B cell (primary cell): ENCODE measurements around the gene VAMP7. TPM values are rescaled to one million over a fixed set of nuclear protein-coding genes. Genes with fewer than 3 reads are reported as not detected.
"Not testable (repeated sequence)": the region's sequence is repeated elsewhere in the genome, so short reads cannot be mapped to it uniquely, and the experiment has no call there.

Experiments used
- ATAC-seq: fragments of 200-7000 bp; cut with Tn5 transposase; one replicate; pipeline ENCODE4 v1.10.0; 2021; ENCODE audit warnings: low read depth, mild to moderate bottlenecking, moderate number of reproducible peaks, moderate library complexity
- CTCF ChIA-PET: fragments of 350-600 bp; sonication (Branson Sonifier 250); formaldehyde crosslinking; loops from one replicate; lab custom pipeline; 2021; ENCODE audit warnings: antibody characterized with exemption, inconsistent platforms; lab: Charles Lee
- POLR2A ChIA-PET: fragments of 350-600 bp; sonication (Branson Sonifier 250); formaldehyde crosslinking; loops from one replicate; lab custom pipeline; 2021; ENCODE audit warnings: antibody characterized with exemption; lab: Charles Lee
- DNase-seq: peaks from one replicate; pipeline ENCODE4 v3.0.0; 2013
- H2AFZ ChIP-seq: 2 replicates; pipeline ENCODE4 v1.6.1; 2012; ENCODE audit warnings: mild to moderate bottlenecking, low read depth, low read length; ENCODE audit not compliant: insufficient read depth, poor library complexity, severe bottlenecking
- H3K27ac ChIP-seq, 2 donors: 1 replicate in 1 of 2; 2 replicates in 1 of 2; pipeline ENCODE4 v1.5.1; 2012 to 2013; ENCODE audit warnings: low read length in 2 of 2, mild to moderate bottlenecking in 2 of 2, moderate library complexity in 1 of 2
- H3K27me3 ChIP-seq, 4 experiments: fragments of 200-600 bp in 1 of 4; sonication (generic) in 1 of 4; replicated peaks in 1 of 4; 1 replicate in 2 of 4; 2 replicates in 2 of 4; pipeline versions ENCODE4 v1.6.1 to v1.7.0; 2013 to 2016; ENCODE audit warnings: low read length in 3 of 4, mild to moderate bottlenecking in 2 of 4, mixed read lengths in 1 of 4, moderate library complexity in 1 of 4; ENCODE audit not compliant: insufficient read depth in 4 of 4, control insufficient read depth in 3 of 4; ENCODE audit errors: control extremely low read depth in 1 of 4
- H3K36me3 ChIP-seq, 2 experiments: replicated peaks in 1 of 2; 1 replicate in 1 of 2; 2 replicates in 1 of 2; pipeline versions ENCODE4 v1.6.1 to v1.7.1; 2013; ENCODE audit warnings: low read length in 1 of 2; ENCODE audit not compliant: insufficient read depth in 2 of 2, control insufficient read depth in 1 of 2; ENCODE audit errors: control extremely low read depth in 1 of 2, extremely low read depth in 1 of 2
- H3K4me1 ChIP-seq, 2 donors: fragments of 200-600 bp in 1 of 2; sonication (generic) in 1 of 2; 1 replicate in 1 of 2; 2 replicates in 1 of 2; pipeline versions ENCODE4 v1.5.1 to v1.6.1; 2013 to 2017; ENCODE audit warnings: low read length in 2 of 2; ENCODE audit not compliant: control insufficient read depth in 2 of 2, insufficient read depth in 2 of 2
- H3K4me2 ChIP-seq: replicated peaks from 2 replicates; pipeline ENCODE3; 2012; ENCODE audit warnings: mild to moderate bottlenecking, low read depth, low read length; ENCODE audit not compliant: poor library complexity, severe bottlenecking
- H3K4me3 ChIP-seq, 5 experiments: fragments of 200-600 bp in 1 of 5; sonication (generic) in 1 of 5; 1 replicate in 3 of 5; 2 replicates in 2 of 5; pipeline versions ENCODE4 v1.5.1 to v1.7.0; 2011 to 2016; ENCODE audit warnings: low read length in 4 of 5, mild to moderate bottlenecking in 4 of 5, low read depth in 2 of 5, control low read depth in 1 of 5, moderate library complexity in 1 of 5; ENCODE audit not compliant: insufficient read depth in 1 of 5; ENCODE audit errors: control extremely low read depth in 1 of 5, extremely low read depth in 1 of 5
- H3K79me2 ChIP-seq: fragments of 200-600 bp; sonication (generic); one replicate; pipeline ENCODE4 v1.6.0; 2016; ENCODE audit warnings: low read length; ENCODE audit not compliant: control insufficient read depth, insufficient read depth
- H3K9ac ChIP-seq: fragments of 200-600 bp; sonication (generic); 2 replicates; pipeline ENCODE4 v1.6.1; 2017; ENCODE audit warnings: mild to moderate bottlenecking, low read length, moderate library complexity
- H3K9me3 ChIP-seq, 3 donors: one replicate each; pipeline versions ENCODE4 v1.6.1 to v1.7.1; 2013; ENCODE audit warnings: low read length in 2 of 3; ENCODE audit not compliant: control insufficient read depth in 2 of 3, insufficient read depth in 1 of 3; ENCODE audit errors: control extremely low read depth in 1 of 3
- H4K20me1 ChIP-seq: 2 replicates; pipeline ENCODE4 v1.6.0; 2012; ENCODE audit warnings: mild to moderate bottlenecking, low read length; ENCODE audit not compliant: insufficient read depth, control insufficient read depth, poor library complexity, severe bottlenecking
- H3K27ac Mint-ChIP-seq: one replicate; pipeline ENCODE4 v1.8.0; 2021; ENCODE audit warnings: mixed read lengths
- H3K27me3 Mint-ChIP-seq: one replicate; pipeline ENCODE4 v1.8.0; 2021; ENCODE audit warnings: mixed read lengths
- H3K4me1 Mint-ChIP-seq: one replicate; pipeline ENCODE4 v1.8.0; 2021; ENCODE audit warnings: mixed read lengths
- H3K4me3 Mint-ChIP-seq: one replicate; pipeline ENCODE4 v1.8.0; 2021; ENCODE audit warnings: mixed read lengths
- H3K9me3 Mint-ChIP-seq: one replicate; pipeline ENCODE4 v1.8.0; 2022; ENCODE audit warnings: mixed read lengths; ENCODE audit not compliant: insufficient read depth
- CTCF ChIP-seq: fragments of 200-600 bp; IDR thresholded peaks from one replicate; pipeline ENCODE4 v1.8.0; 2022; ENCODE audit warnings: antibody characterized with exemption, mild to moderate bottlenecking
- EZH2 ChIP-seq: IDR thresholded peaks from 2 replicates; pipeline ENCODE4 v1.6.1; 2012; ENCODE audit warnings: borderline replicate concordance, low read depth, mild to moderate bottlenecking, moderate library complexity, low read length; ENCODE audit not compliant: insufficient read depth, poor library complexity, severe bottlenecking
- WGBS: methylation state at CpG from one replicate; pipeline ENCODE4 v1.1.5; 2013; ENCODE audit warnings: missing lambda C conversion rate; ENCODE audit not compliant: insufficient coverage; 5-methylcytosine and 5-hydroxymethylcytosine counted together
- intact Hi-C: fragments of 100-400 bp; cut with micrococcal nuclease; formaldehyde crosslinking; loops from one replicate; pipeline ENCODE4 v1.10.0; 2022
- polyA plus RNA-seq: library from polyadenylated mRNA; depleted of rRNA; stranded (reverse); fragments of >200 nt; gene quantifications from 2 replicates; pipeline ENCODE4 v1.2.3, GENCODE V29; 2012
- total RNA-seq, 2 donors: library from RNA; stranded (reverse); fragments of 120-200 nt in 1 of 2; gene quantifications; 1 replicate in 1 of 2; 2 replicates in 1 of 2; pipeline versions ENCODE4 v1.2.3 to v1.2.4, GENCODE V29; 2013 to 2022

The VAMP7 gene
- total and polyA plus RNA-seq, 2 donors (not counting 1 experiment from before 2014, with no cell fraction given): 8.8 to 19.7 TPM

- ChIA-PET POLR2A (no interaction called here), CTCF (no interaction called here)
- Mint-ChIP-seq H3K9me3 (peaks cover 1% of the 10 kb centered on the region), H3K4me3 (no peak overlapping the region), H3K27ac (no peak overlapping the region), H3K27me3 (peaks cover 4% of the 10 kb centered on the region), H3K4me1 (no peaks in the 10 kb centered on the region)
- intact Hi-C loops: no loop called here
- Histone ChIP-seq H3K79me2 (no peaks in the 10 kb centered on the region), H3K9ac (no peak overlapping the region), H3K4me1 (no peaks in the 10 kb centered on the region), H3K9me3 (peaks cover 0 to 14% (median 3%) of the 10 kb centered on the region in 3 donors), H3K4me2 (no peak overlapping the region), H3K27ac (no peak overlapping the region), H2AFZ (no peak overlapping the region), H3K27me3 (no peaks in the 10 kb centered on the region), H3K4me3 (no peak overlapping the region), H4K20me1 (no peaks in the 10 kb centered on the region), H3K36me3 (no peaks in the 10 kb centered on the region)
- no peak for TF ChIP-seq EZH2
- no peak for TF ChIP-seq CTCF
- DNase-seq (no peak), ATAC-seq (no peak)
- WGBS: 80% methylated on average over 2 of the region's 2 CpGs
Measured at GRCh38 chrX:155985208-155985607, 104.1 kb downstream of the VAMP7 start.

- intact Hi-C loops, H3K27me3 ChIP-seq, H3K36me3 ChIP-seq, H3K27ac ChIP-seq, H3K4me1 Mint-ChIP-seq, ATAC-seq, DNase-seq, H3K9ac ChIP-seq, H3K79me2 ChIP-seq, H2AFZ ChIP-seq, CTCF ChIA-PET, H3K4me1 ChIP-seq, POLR2A ChIA-PET, H3K27ac Mint-ChIP-seq, H3K4me2 ChIP-seq, H3K27me3 Mint-ChIP-seq, H3K9me3 Mint-ChIP-seq, H4K20me1 ChIP-seq, H3K4me3 ChIP-seq, H3K4me3 Mint-ChIP-seq: not testable (repeated sequence)
- WGBS: 51% methylated on average over 2 of the region's 2 CpGs
- peaks cover 0 to 14% (median 3%) of the 10 kb centered on the region in 3 donors for H3K9me3 ChIP-seq
Measured at GRCh38 chrX:155986995-155987394, 105.8 kb downstream of the VAMP7 start.
